Bone marrow (tissue), 2 donors: Measurements from ENCODE around the gene PRLH.

Experiments
- DNase-seq, 2 donors: peaks; one replicate each; lab custom pipeline; 2025; lab: John Stamatoyannopoulos, UW

PRLH gene

GRCh38 chr2:237565974-237566373 is 400 bp upstream of the PRLH start:
- DNase-seq, result no peak

GRCh38 chr2:237567276-237568029 is 1.1 kb downstream of the PRLH start:
- DNase-seq, result no peak

- no peak for DNase-seq
Measured at GRCh38 chr2:237568121-237568660, 1.8 kb downstream of the PRLH start.

- no peak for DNase-seq
Measured at GRCh38 chr2:237569041-237569440, 2.7 kb downstream of the PRLH start.

GRCh38 chr2:237569896-237570295 is 3.5 kb downstream of the PRLH start:
- DNase-seq, result no peak

- DNase-seq, result no peak
Measured at GRCh38 chr2:237570776-237571335, 4.5 kb downstream of the PRLH start.

- no peak for DNase-seq
Measured at GRCh38 chr2:237571551-237571950, 5.2 kb downstream of the PRLH start.

- DNase-seq, result peak; percentile 65 to 88
Measured at GRCh38 chr2:237572021-237572741, 5.8 kb downstream of the PRLH start.

GRCh38 chr2:237572742-237573101 is 6.3 kb downstream of the PRLH start:
- no peak for DNase-seq

GRCh38 chr2:237573721-237574415 is 7.5 kb downstream of the PRLH start:
- DNase-seq, result no peak

GRCh38 chr2:237574467-237574866 is 8.1 kb downstream of the PRLH start:
- no peak for DNase-seq

GRCh38 chr2:237574894-237575868 is 8.8 kb downstream of the PRLH start:
- DNase-seq, result no peak

GRCh38 chr2:237575869-237576862 is 9.8 kb downstream of the PRLH start:
- DNase-seq, result no peak

GRCh38 chr2:237576974-237577373 is 10.6 kb downstream of the PRLH start:
- no peak for DNase-seq

GRCh38 chr2:237577458-237577857 is 11.1 kb downstream of the PRLH start:
- DNase-seq, result no peak

- no peak for DNase-seq
Measured at GRCh38 chr2:237577956-237578870, 11.8 kb downstream of the PRLH start.

- DNase-seq, result no peak
Measured at GRCh38 chr2:237581326-237581725, 15.0 kb downstream of the PRLH start.
